Mesothelial cell of epicardium (in vitro differentiated cells): ENCODE data around the gene TMX1. TPM values are rescaled to one million over a fixed set of nuclear protein-coding genes. Genes with fewer than 3 reads are reported as not detected.

Source experiments
- DNase-seq, 2 experiments: peaks; one replicate each; pipeline ENCODE4 v3.0.0; 2021; ENCODE audit warnings: low spot score in 2 of 2; ENCODE audit not compliant: unreplicated experiment in 2 of 2
- H3K27ac Mint-ChIP-seq: 2 replicates; pipeline ENCODE4 v1.8.0; 2021; ENCODE audit warnings: mixed read lengths
- H3K27me3 Mint-ChIP-seq: 2 replicates; pipeline ENCODE4 v1.8.0; 2021; ENCODE audit warnings: low read depth, mixed read lengths
- H3K36me3 Mint-ChIP-seq: 2 replicates; pipeline ENCODE4 v1.8.0; 2021; ENCODE audit warnings: mixed read lengths
- H3K4me1 Mint-ChIP-seq: 2 replicates; pipeline ENCODE4 v1.8.0; 2021; ENCODE audit warnings: mixed read lengths
- H3K4me3 Mint-ChIP-seq: 2 replicates; pipeline ENCODE4 v1.8.0; 2021; ENCODE audit warnings: mild to moderate bottlenecking, moderate library complexity, mixed read lengths
- H3K9me3 Mint-ChIP-seq: 2 replicates; pipeline ENCODE4 v1.8.0; 2021; ENCODE audit warnings: mixed read lengths
- total RNA-seq: library from RNA; stranded (reverse); gene quantifications from 3 replicates; pipeline ENCODE4 v1.2.1, GENCODE V29; 2021
- TF ChIP-seq, protein P1 (sequence below): fragments of 200-600 bp; sonication (generic); IDR thresholded peaks from one replicate; pipeline ENCODE4 v1.5.0; 2021; ENCODE audit warnings: antibody characterized with exemption; ENCODE audit not compliant: unreplicated experiment

Gene TMX1
- total RNA-seq, 1 donor from 2014 or later = 23.6 TPM

DNA sequence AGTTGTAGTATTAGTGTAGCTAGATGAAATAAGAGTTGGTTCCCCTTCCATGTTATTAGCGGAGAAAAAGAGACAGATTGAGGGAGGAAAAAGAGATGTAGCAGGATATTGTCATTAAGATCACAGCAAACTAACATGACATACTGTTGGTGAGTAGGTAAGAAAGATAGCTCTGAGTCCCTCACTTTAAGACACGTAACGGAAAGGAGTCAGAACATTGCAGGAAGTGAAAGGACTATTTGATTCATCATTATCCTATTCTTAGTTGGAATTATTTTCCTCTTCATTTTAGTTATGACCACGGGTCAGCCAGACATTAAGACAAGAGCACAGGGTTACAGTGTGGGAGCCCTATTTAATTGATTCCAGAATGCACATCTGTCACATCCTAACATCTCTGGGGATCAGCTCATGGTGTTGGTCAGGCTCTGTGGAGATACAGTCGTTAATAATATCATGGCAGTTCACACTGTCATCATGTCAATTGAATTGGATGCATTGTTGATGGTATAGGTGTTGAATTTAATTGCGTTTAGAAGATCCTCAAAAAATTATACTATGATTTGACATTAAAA is 55.0 kb downstream of the TMX1 start:
- H3K27ac Mint-ChIP-seq = no peak overlapping the region
- no peak for DNase-seq
- H3K9me3 Mint-ChIP-seq = no peaks in the 10 kb centered on the region
- TF ChIP-seq, protein P1, sequence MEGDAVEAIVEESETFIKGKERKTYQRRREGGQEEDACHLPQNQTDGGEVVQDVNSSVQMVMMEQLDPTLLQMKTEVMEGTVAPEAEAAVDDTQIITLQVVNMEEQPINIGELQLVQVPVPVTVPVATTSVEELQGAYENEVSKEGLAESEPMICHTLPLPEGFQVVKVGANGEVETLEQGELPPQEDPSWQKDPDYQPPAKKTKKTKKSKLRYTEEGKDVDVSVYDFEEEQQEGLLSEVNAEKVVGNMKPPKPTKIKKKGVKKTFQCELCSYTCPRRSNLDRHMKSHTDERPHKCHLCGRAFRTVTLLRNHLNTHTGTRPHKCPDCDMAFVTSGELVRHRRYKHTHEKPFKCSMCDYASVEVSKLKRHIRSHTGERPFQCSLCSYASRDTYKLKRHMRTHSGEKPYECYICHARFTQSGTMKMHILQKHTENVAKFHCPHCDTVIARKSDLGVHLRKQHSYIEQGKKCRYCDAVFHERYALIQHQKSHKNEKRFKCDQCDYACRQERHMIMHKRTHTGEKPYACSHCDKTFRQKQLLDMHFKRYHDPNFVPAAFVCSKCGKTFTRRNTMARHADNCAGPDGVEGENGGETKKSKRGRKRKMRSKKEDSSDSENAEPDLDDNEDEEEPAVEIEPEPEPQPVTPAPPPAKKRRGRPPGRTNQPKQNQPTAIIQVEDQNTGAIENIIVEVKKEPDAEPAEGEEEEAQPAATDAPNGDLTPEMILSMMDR = no peak
- H3K4me1 Mint-ChIP-seq = peaks cover 12% of the 10 kb centered on the region
- H3K4me3 Mint-ChIP-seq = no peak overlapping the region
- no peaks in the 10 kb centered on the region for H3K36me3 Mint-ChIP-seq
- H3K27me3 Mint-ChIP-seq = no peaks in the 10 kb centered on the region

DNA sequence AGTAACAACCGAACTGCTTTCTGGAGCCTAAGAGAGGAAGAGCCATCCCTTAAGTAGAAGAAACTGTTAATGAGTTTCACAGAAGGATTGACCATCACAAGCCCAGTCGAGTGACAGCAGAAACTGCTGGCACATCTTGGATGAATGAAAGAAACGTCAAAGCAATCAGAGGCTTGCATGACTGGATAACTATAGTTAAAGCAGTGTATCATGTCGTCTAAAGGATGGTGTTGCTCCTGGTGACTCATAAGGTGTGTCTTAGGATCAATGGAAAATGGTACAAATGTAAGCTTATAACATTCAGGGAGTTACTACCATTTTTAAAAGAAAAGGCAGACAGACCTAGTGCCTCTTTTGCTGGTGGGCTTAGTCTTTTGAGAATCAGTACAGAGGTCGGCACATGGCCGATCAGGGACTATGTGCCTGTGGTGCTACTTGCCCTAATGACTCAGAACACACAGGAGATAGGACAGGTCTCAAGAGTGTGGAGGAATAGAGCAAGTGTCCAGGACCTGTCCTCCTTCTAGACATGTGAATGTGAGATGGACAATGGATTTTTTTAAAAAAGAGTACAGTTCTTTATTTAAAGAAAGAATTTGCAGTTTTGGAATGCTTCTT is 55.7 kb downstream of the TMX1 start:
- Mint-ChIP-seq H3K4me3 (no peak overlapping the region), H3K27ac (no peak overlapping the region), H3K36me3 (no peaks in the 10 kb centered on the region), H3K27me3 (no peaks in the 10 kb centered on the region), H3K4me1 (peaks cover 12% of the 10 kb centered on the region), H3K9me3 (no peaks in the 10 kb centered on the region)
- no peak for DNase-seq
- TF ChIP-seq, protein P1 = no peak

DNA sequence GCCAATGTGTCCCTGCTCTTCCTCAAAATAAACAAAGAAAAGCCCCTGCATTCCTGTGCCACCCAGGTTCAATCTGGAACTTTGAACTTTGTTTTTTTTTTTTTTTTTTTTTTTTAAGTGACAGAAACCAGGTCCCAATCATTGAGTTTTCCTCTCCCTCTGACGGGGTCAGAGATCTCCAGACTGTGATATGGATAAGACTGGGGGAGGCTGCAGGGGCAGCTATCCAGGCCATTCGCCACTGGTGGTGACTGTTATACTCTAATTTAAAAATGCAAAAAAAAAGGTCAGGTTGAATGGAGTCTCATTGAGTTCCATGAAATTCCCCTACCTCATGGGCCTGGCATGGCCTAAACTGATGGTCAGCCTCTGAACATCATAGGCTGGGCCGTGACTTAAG is 57.0 kb downstream of the TMX1 start:
- DNase-seq = no peak
- peaks cover 17% of the 10 kb centered on the region for H3K4me1 Mint-ChIP-seq
- no peaks in the 10 kb centered on the region for H3K27me3 Mint-ChIP-seq
- no peaks in the 10 kb centered on the region for H3K36me3 Mint-ChIP-seq
- TF ChIP-seq, protein P1 = no peak
- no peak overlapping the region for H3K4me3 Mint-ChIP-seq
- H3K27ac Mint-ChIP-seq = no peak overlapping the region
- no peaks in the 10 kb centered on the region for H3K9me3 Mint-ChIP-seq

DNA sequence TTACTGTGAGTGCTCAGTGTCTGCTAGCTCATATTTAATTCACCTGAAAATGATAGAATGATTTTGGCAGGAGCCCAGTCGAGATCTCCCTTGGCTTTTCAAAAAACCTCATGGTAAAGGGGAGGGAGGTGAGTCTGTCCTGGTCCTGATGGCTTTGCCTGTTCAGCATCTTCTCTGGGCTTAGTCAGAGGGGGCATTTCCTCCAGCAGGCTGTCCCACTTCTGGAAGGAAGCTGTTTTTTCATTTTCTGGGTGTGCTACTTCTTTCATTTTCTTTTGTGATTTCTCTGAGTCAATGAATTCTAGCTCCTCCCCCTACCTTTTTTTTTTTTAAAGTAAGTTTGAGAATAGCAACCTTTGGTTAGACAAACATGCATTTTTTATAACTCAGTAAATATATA is 58.8 kb downstream of the TMX1 start:
- DNase-seq = no peak
- TF ChIP-seq, protein P1 = no peak
- H3K4me1 Mint-ChIP-seq = peaks cover 22% of the 10 kb centered on the region
- no peak overlapping the region for H3K27ac Mint-ChIP-seq
- no peaks in the 10 kb centered on the region for H3K9me3 Mint-ChIP-seq
- no peaks in the 10 kb centered on the region for H3K27me3 Mint-ChIP-seq
- H3K4me3 Mint-ChIP-seq = no peak overlapping the region
- no peaks in the 10 kb centered on the region for H3K36me3 Mint-ChIP-seq

DNA sequence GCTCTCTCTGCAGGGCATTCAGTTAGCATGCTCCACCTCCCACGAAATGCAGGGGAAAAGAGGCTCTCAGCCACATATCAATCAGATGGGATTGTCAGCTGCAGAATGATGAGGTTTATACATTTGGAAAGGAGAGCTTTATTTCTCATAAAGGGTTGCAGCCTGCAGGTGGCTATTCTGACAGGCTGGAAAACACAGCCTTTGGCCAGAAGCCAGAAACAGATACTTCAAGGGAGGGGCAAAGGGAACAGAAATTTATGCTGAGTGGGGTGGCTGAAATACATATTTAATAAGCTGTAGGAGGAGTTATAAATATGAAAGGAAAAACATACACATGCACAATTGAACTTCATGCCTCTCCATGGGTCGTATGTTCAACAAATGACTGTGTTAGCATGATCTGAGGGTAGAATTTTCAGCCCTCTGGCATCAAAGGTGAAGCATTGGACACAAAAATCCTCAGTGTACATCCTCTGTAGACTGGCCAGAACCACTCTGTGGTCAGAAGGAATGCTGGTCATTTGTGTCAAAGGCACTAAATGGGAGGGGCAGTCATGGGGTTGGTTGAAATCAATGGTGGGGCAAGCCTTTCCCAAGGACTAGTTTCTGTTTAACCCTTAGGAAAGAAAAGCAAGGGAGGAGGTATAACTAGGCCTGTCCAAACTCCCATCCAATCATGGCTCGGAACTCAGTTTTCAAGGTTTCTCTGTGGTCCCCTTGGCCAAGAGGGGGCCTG is 62.4 kb downstream of the TMX1 start:
- Mint-ChIP-seq H3K36me3 (no peaks in the 10 kb centered on the region), H3K27me3 (no peaks in the 10 kb centered on the region), H3K9me3 (no peaks in the 10 kb centered on the region), H3K27ac (no peak overlapping the region), H3K4me3 (no peak overlapping the region), H3K4me1 (peaks cover 41% of the 10 kb centered on the region)
- TF ChIP-seq, protein P1 = no peak
- DNase-seq = no peak
